T47D (cell line): ENCODE results near the gene TMTC2.

Source experiments
- DNase-seq, 2 experiments: peaks; one replicate each; pipeline versions ENCODE4 v3.0.0 to v3.0.0-alpha.2; 2011 to 2012; ENCODE audit warnings: low read depth in 1 of 2, low spot score in 1 of 2
- JUND ChIP-seq: IDR thresholded peaks from 2 replicates; pipeline ENCODE4 v1.6.1; 2012; ENCODE audit warnings: low read depth
- in situ Hi-C: cut with HindIII; loops from 2 replicates; pipeline ENCODE4 v1.10.0; 2016; ENCODE audit warnings: low sequenced_read_pairs, low pct_unique_long_range_greater_than_20kb

TMTC2 gene

DNA sequence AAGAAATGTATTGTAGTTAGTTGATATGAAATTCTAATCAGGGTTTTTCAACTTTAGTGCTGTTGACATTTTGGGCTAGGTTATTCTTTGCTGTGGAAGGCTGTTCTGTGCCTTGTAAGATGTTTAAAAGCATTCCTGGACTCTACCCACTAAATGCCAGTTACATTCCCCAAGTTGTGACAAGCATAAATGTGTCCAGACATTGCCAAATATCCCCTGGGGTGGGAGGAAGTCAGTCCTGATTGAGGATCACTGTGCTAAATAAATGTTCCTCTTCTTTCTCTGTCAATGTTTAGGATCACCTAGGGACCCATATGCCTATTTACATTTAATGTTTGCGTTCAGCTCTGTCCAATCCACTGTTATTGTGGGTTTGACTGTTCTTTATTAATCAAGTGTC, 268.3 kb downstream of the TMTC2 start:
- in situ Hi-C loops: no loop called here
- peak in 1 of 2 experiments; percentile 65 for DNase-seq
- TF ChIP-seq JUND: 0 out of 2 replicates have a peak, but pooled peaks have one; percentile 44

DNA sequence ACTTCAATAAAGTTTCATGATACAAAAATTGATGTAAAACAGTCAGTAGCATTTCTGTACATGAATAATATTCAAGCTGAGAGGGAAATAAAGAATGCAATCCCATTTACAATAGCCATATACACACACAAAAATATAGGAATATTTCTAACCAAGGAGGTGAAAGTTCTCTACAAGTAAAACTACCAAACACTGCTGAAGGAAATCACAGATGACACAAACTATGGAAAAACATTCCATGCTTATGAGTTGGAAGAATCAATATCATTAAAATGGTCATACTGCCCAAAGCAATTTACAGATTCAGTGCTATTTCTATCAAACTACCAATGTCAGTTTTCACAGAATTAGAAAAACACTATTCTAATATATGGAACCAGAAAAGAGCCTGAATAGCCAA, 272.3 kb downstream of the TMTC2 start:
- in situ Hi-C loops: no loop called here
- peak; percentile 15; the same call in 1 of the 2 replicates for TF ChIP-seq JUND
- DNase-seq: no peak

DNA sequence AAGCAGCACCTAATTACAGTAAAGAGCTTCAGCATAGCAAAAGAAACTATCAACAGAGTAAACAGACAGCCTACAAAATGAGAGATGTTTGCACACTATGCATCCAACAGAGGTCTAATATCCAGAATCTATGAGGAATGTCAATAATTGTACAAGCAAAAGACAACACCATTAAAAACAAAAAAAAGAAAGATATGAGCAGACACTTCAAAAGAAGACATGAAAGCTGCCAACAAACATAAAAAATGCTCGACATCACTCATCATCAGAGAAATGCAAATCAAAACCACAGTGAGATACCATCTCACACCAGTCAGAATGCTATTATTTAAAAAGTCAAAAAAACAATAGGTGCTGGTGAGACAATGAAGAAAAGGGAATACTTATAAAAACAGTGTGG, 273.1 kb downstream of the TMTC2 start:
- in situ Hi-C loops: no loop called here
- DNase-seq: peak in 1 of 2 experiments; percentile 49
- peak; percentile 35; the same call in 1 of the 2 replicates for TF ChIP-seq JUND

DNA sequence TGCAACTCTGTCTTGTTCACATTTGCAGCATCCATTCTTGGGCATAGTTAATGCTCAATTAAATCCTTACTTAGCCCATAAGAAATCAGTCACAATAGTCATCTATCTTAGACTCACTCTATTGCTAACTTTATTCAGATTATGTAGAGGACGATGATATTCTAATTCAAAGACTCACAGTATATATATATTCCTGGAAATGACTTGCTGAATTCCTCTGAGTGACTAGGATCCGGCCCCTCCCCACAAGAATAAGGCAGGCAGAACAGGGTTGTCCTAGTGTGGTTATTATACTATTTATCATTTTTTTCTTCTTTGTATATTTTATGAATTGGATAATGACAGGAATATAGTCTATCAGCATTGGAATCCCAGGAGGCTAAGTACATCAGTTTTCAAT, 275.1 kb downstream of the TMTC2 start:
- no peak for TF ChIP-seq JUND
- in situ Hi-C loops: no loop called here
- no peak for DNase-seq

DNA sequence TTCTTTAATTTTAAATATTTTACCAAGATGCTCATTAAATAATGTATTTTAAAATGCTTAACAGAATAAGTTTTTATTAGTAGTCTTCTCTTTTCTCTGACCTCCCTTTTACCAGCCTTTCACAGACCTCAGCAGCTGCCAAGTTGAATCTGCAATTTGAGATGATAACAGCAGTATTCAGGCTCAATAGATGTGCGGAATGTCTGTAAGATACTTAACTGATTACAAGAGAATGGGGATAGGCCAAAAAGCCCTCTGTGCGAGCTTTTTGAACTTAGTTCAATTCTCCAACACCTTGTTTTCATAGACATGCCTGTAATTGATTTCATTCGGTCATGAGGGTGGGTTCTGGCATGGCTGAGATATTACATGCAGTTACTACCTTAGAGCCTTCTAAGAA, 277.2 kb downstream of the TMTC2 start:
- TF ChIP-seq JUND: no peak
- in situ Hi-C loops: no loop called here
- DNase-seq: no peak

DNA sequence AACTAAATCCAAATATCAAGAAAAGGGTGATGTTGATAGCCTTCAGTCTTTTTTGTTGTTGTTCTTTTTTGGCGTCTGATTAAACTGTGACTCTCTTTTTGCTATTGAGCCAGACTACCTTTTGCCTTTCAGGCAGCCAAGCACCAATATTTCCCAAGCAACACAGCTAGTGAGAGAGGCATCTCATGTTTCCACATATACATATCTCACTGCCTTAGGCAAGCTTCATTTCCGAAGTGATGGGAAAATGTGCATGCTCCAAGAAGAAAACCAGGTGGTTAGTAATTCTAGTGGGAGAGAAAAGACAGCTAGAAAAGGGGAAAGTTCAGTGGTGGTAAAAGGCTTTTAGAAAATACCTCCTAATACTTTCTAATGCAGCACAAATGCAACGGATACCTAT, 277.7 kb downstream of the TMTC2 start:
- TF ChIP-seq JUND: no peak
- DNase-seq: no peak
- in situ Hi-C loops: no loop called here

DNA sequence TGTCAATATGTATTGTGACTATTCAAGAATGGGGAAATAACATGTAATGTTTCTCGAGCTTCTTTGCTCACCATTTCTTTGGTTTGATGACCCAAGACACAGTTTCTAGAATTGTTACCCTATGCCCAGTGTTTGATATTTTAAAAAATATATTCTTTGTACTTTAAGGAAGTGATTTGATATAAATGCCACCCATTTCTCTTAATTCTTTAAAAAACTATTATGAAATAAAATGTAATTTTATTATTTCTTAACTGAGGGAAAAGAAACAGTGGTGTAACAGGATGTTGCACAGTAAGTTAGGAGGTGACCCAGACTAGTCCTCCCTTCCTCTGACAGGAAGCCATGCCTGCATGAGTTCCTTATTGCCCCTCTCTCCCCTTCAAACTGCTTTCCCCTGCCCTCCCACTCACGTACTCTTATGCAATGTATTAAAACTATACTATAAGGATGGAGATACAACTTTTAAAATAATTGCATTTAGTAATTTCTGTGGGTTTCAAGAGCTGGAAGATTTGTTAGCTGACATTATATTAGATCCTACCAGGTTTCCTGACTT, 279.4 kb downstream of the TMTC2 start:
- in situ Hi-C loops: no loop called here
- TF ChIP-seq JUND: no peak
- DNase-seq: no peak

DNA sequence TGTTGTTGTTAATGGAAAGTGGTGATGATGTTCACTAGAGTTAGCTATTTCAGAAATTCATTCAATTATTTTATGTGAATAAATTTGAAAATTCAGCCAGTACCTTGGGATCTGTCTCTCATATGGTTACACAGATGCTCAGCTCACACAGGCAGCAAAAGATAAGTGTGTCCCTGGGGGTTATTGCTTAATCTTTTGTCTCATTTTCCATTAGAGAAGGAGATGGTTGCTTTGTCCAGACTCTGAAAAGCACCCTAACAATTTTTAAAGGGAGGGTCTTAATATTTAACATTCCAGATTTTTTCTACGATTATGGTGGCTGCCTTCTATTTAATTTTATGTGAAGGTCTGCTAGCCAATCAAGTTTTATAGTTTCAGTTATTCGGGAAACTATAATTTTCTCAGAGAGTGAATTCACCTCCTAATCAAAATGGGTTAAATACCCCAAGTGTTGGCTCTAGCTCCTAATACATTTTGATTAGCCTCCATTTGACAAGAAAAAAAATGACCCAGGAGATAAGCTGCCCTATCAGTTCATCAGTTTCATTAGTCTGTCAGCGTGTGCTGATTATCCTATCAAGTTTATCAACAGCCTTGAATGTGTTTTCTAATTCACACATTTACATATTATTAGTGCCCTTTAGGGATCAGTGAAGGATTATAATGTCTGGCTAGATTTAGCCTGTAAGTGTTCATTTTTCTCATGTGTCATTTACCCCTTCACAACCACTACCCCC, 282.1 kb downstream of the TMTC2 start:
- TF ChIP-seq JUND: no peak
- in situ Hi-C loops: no loop called here
- no peak for DNase-seq

DNA sequence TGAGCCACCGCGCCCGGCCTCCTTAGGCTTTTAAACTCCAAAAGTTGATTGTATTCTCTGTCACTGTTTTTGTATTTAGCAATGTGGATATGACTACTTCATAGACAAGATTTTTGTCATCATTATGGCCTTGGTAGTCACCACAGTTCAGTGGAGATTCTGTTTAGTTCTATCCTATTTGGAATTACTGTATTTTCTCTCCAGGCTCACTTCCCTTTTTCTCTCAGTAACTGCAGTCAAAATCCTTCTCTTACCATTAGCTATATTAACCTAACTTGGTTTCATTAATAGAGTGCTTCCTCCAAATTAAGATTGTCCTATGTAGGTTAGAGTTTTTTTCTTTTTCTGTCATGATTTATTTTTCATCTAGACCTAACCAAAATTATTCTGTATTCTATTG, 283.9 kb downstream of the TMTC2 start:
- no peak for DNase-seq
- in situ Hi-C loops: no loop called here
- no peak for TF ChIP-seq JUND

DNA sequence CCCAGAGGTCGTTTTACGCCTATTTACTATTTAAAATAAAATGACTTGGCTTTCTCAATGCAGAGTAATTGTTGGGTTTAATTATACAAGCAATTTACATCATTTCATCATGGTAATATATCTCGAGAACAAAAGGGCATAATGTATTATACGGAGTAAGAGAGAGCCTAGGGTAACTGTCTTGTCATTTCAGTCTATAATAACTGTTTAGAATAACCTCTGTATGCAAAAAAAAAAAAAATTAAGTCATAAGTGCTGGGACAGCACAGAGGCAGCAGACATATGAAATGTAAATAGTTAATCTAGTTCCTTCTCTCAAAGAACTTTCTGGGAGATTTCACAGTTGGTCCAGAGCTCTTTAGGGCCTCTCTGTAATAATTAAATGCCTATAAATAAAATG, 284.9 kb downstream of the TMTC2 start:
- in situ Hi-C loops: no loop called here
- no peak for DNase-seq
- TF ChIP-seq JUND: no peak

DNA sequence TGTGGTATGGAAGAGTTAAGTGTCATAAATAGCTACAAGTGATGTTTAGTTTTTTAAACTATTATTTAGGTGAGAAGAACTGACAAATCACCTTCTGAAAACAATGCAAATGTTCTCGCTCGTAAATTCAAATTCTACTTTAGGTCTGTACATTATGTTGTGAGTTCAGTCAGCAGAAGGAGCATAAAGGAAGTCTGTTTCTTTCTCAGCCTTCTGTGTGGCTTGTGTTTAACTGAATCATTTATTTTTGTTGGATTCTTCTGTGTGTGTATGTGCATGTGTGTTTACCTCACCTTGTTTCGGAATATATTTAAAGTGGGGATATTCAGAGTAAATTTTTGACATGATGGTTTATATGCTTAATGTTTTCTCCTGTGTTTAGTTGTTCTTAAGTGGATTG, 285.9 kb downstream of the TMTC2 start:
- DNase-seq: no peak
- TF ChIP-seq JUND: no peak
- in situ Hi-C loops: no loop called here

DNA sequence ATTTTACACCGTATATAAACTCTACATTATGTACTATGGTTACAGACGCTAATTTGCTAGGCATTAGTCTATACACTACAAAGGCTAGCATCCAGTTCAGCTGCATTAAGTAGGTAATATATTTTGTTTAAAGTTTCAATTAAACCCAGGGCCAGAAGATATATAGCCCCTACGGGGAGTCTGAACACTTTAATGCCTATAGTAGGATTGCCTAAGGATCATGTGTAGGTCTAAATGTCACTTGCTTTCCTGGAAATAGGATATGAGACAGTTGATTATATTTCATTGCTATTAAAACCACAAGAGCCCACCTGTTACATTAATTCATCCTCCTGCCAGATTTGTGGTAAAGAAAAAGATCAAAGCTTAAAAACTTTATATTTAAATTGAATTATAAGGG, 286.9 kb downstream of the TMTC2 start:
- no peak for TF ChIP-seq JUND
- no peak for DNase-seq
- in situ Hi-C loops: no loop called here

DNA sequence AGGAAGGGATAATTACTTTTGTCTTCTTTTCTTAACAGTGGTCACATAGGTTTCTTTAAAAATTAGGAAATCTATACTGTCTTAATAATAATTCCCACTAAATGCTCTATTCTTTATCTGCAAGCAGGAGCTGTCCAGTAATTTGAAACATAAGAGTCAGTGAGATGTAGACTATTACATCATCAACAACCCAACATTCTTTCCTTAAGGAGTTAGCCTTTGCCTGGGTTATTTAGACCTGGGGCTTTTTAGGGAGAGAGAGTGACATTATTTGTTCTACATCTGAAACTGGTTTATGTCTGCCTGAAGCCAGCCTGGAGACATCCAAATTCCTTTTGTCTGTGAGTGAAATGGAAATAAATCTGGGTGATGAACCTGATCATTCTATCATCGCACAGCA, 294.4 kb downstream of the TMTC2 start:
- peak in 1 of 2 experiments; percentile 44 for DNase-seq
- in situ Hi-C loops: no loop called here
- TF ChIP-seq JUND: no peak

DNA sequence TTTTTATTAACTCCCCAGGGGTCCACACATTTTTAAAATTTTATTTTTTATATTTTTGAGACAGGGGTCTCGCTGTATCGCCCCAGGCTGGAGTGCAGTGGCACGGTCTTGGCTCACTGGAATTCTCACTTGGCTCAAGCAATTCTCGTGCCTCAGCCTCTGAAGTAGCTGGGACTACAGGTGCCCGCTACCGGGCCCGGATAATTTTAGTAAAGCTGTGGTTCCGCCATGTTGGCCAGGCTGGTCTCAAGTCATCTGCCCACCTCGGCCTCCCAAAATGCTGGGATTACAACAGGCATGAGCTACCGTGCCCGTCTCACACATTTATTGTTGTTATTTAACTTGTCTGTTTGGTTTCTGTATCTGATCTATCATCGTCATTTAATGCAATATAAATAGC, 307.4 kb downstream of the TMTC2 start:
- no peak for TF ChIP-seq JUND
- no peak for DNase-seq
- in situ Hi-C loops: no loop called here
